ENCODE measurements around the gene TBC1D1.

GRCh38 chr4:38017609-38018008 is 126.7 kb downstream of the TBC1D1 start:
- TF ChIP-seq CTCF (IDR thresholded peaks at IDR 0.05) (no peak), POLR2A (IDR thresholded peaks at IDR 0.05) (no peak)
